Myocyte (in vitro differentiated cells): ENCODE measurements around the gene CDK7. TPM values are rescaled to one million over a fixed set of nuclear protein-coding genes. Genes with fewer than 3 reads are reported as not detected.
A peak's percentile ranks its signal among the peaks of the same experiment; 100 is the strongest.
"Not testable (repeated sequence)": the region's sequence is repeated elsewhere in the genome, so short reads cannot be mapped to it uniquely, and the experiment has no call there.

ENCODE experiments used
- DNase-seq: peaks from one replicate; pipeline ENCODE4 v3.0.0-alpha.2; 2012; ENCODE audit warnings: low read depth
- polyA plus RNA-seq: library from polyadenylated mRNA; unstranded; fragments of >200 nt; gene quantifications from one replicate; pipeline ENCODE4 v1.2.1, GENCODE V29; 2012; ENCODE audit warnings: missing spikeins
- total RNA-seq: library from RNA; depleted of rRNA; stranded (reverse); fragments of >200 nt; gene quantifications from 2 replicates; pipeline ENCODE4 v1.2.3, GENCODE V29; 2014

The CDK7 gene
- 21.7 and 24.6 TPM in 2 replicates for total RNA-seq
- polyA plus RNA-seq, result 42.7 TPM

- DNase-seq, result peak; percentile 96
These were observed at the start of gene CDK7 for GRCh38 chr5:69234457-69235268. Gene CDK7 (plus strand): TSS chr5:69234886. CDS start chr5:69234976, 90 bp downstream.

- DNase-seq, result no peak
These were observed 47.3 kb upstream of the CDK7 start for GRCh38 chr5:69187342-69187741.

GRCh38 chr5:69188811-69189161 is 45.9 kb upstream of the CDK7 start:
- DNase-seq, result no peak

GRCh38 chr5:69189162-69190086 is 45.3 kb upstream of the CDK7 start, which contains the start of gene CENPH:
Gene CENPH (plus strand): TSS chr5:69189583. CDS start chr5:69189635, 52 bp downstream.
- peak; percentile 94 for DNase-seq

- DNase-seq, result no peak
These were observed 32.2 kb upstream of the CDK7 start for GRCh38 chr5:69202497-69202896.

GRCh38 chr5:69206528-69207190 is 28.0 kb upstream of the CDK7 start:
- no peak for DNase-seq

GRCh38 chr5:69209602-69210001 is 25.1 kb upstream of the CDK7 start:
- DNase-seq, result no peak

GRCh38 chr5:69211200-69211599 is 23.5 kb upstream of the CDK7 start:
- DNase-seq, result no peak

GRCh38 chr5:69212022-69212421 is 22.7 kb upstream of the CDK7 start:
- no peak for DNase-seq

- peak; percentile 69 for DNase-seq
These were observed 21.0 kb upstream of the CDK7 start for GRCh38 chr5:69213513-69214215.

GRCh38 chr5:69217151-69217511 is 17.6 kb upstream of the CDK7 start:
- DNase-seq, result no peak

GRCh38 chr5:69217548-69218526 is 16.8 kb upstream of the CDK7 start:
- DNase-seq, result peak; percentile 95

GRCh38 chr5:69219939-69220338 is 14.7 kb upstream of the CDK7 start:
- DNase-seq, result no peak

- DNase-seq, result not testable (repeated sequence)
These were observed 14.3 kb upstream of the CDK7 start for GRCh38 chr5:69220371-69220770.

GRCh38 chr5:69220833-69221232 is 13.9 kb upstream of the CDK7 start:
- DNase-seq, result not testable (repeated sequence)

GRCh38 chr5:69224520-69224919 is 10.2 kb upstream of the CDK7 start:
- no peak for DNase-seq

- no peak for DNase-seq
These were observed 8.8 kb upstream of the CDK7 start for GRCh38 chr5:69225860-69226259.

- DNase-seq, result no peak
These were observed 4.5 kb upstream of the CDK7 start for GRCh38 chr5:69230181-69230580.

- DNase-seq, result no peak
These were observed 3.4 kb upstream of the CDK7 start for GRCh38 chr5:69231281-69231680.

- DNase-seq, result peak; percentile 52
These were observed 2.8 kb upstream of the CDK7 start for GRCh38 chr5:69231851-69232250.
